ENCODE results near the gene CTDSP1.

CTDSP1 gene

GRCh38 chr2:218448934-218449333, 49.3 kb downstream of the CTDSP1 start:
- peak; percentile 34 for DNase-seq (ENCODE audit: low read depth)
- H3K9me3 ChIP-seq (ENCODE audit: control insufficient read depth, low read length) = no peaks in the 10 kb centered on the region
- no peaks in the 10 kb centered on the region for H3K27me3 ChIP-seq (replicated peaks; ENCODE audit: control insufficient read depth, insufficient read depth, low read length)
- no peaks in the 10 kb centered on the region for H3K4me1 ChIP-seq (ENCODE audit: control insufficient read depth, insufficient read depth, low read length)
- H3K9ac ChIP-seq (ENCODE audit: low read length) = no peak overlapping the region
- H3K36me3 ChIP-seq (ENCODE audit: control insufficient read depth, insufficient read depth, low read length, severe bottlenecking) = peaks cover 15% of the 10 kb centered on the region
- H3K4me3 ChIP-seq (ENCODE audit: low read length) = no peak overlapping the region

GRCh38 chr2:218452079-218452478, 52.4 kb downstream of the CTDSP1 start:
- Histone ChIP-seq H3K4me1 (ENCODE audit: control insufficient read depth, insufficient read depth, low read length) (no peaks in the 10 kb centered on the region), H3K9ac (ENCODE audit: low read length) (no peak overlapping the region), H3K4me3 (ENCODE audit: low read length) (no peak overlapping the region), H3K27me3 (replicated peaks; ENCODE audit: control insufficient read depth, insufficient read depth, low read length) (no peaks in the 10 kb centered on the region), H3K9me3 (ENCODE audit: control insufficient read depth, low read length) (no peaks in the 10 kb centered on the region), H3K36me3 (ENCODE audit: control insufficient read depth, insufficient read depth, low read length, severe bottlenecking) (peaks cover 31% of the 10 kb centered on the region)
- DNase-seq (ENCODE audit: low read depth) = no peak

Measured in adipocyte (in vitro differentiated cells).